CD4-positive, alpha-beta T cell treated with Interleukin-17A for 4 hours (primary cell): Measurements from ENCODE around the gene TEKT4.
"Not testable (repeated sequence)": the region's sequence is repeated elsewhere in the genome, so short reads cannot be mapped to it uniquely, and the experiment has no call there.

Experiments used
- DNase-seq: peaks from one replicate; pipeline ENCODE4 v3.0.0-alpha.2; 2020; ENCODE audit warnings: mixed read lengths

TEKT4 gene, protein sequence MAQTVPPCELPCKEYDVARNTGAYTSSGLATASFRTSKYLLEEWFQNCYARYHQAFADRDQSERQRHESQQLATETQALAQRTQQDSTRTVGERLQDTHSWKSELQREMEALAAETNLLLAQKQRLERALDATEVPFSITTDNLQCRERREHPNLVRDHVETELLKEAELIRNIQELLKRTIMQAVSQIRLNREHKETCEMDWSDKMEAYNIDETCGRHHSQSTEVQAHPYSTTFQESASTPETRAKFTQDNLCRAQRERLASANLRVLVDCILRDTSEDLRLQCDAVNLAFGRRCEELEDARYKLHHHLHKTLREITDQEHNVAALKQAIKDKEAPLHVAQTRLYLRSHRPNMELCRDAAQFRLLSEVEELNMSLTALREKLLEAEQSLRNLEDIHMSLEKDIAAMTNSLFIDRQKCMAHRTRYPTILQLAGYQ

DNA sequence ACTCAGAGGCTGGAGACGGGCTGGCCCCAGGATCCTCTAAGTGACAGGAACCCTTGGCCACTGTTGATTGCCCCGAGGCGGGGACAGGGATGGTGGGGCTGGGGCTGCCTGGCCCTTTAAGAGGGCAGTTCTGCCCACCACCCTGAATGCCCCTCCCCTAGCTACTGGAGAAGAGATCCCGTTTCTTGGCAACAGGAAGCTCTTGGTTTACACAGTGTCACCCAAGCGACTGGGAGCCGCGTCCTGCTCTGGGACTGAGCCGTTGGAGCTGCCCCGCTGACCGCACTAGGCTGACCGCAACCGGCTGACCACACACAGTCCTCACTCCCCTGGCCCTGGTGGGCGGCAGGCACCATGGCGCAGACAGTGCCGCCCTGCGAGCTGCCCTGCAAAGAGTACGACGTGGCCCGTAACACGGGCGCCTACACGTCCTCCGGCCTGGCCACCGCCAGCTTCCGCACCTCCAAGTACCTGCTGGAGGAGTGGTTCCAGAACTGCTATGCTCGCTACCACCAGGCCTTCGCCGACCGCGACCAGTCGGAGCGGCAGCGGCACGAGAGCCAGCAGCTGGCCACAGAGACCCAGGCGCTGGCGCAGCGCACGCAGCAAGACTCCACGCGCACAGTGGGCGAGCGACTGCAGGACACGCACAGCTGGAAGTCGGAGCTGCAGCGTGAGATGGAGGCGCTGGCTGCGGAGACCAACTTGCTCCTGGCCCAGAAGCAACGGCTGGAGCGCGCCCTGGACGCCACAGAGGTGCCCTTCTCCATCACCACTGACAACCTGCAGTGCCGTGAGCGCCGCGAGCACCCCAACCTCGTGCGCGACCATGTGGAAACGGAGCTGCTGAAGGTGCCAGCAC is at the start of gene TEKT4:
Gene TEKT4 (plus strand): TSS at position 205 of the 862 bp plus-strand sequence. CDS start 150 bp downstream, at position 355.
- no peak for DNase-seq

DNA sequence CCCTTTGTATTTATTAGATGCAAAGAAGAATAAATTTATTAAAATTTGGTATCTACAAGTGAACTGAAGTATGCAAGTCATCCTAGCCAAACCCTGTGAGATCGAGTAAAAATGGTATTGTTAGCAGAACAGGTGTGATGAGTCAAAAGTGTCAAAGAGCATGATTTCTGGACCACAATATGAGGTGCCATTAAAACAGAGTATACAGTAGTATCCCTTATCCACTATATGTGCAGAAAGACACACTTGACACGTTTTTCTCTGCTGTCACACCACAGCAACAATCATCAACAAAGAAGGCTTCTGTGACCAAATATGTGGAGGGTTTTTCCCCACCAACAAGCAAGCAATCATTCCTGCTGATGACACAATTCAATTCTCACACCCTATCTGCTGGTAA is 32.0 kb upstream of the TEKT4 start:
- DNase-seq: not testable (repeated sequence)

DNA sequence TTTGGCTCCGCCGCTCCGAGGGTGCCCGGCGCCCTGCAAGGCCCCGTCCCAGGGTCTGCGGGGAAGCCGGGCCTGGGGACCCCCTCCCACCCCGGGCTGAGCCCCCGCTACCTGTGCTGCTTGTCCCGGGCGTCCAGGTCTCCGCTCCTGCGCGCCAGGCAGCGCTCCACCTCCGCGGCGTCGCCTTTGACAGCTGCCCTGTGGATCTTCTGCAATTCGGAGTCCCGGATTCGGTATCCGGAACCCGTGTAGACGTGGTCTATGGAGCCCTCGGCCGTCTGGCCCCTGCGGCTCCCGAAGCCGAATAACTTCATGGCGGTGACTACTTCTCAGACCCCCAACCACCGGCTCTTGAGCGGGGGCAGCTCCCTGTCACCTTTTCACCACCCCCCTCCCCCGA is 14.4 kb upstream of the TEKT4 start:
- DNase-seq: not testable (repeated sequence)

DNA sequence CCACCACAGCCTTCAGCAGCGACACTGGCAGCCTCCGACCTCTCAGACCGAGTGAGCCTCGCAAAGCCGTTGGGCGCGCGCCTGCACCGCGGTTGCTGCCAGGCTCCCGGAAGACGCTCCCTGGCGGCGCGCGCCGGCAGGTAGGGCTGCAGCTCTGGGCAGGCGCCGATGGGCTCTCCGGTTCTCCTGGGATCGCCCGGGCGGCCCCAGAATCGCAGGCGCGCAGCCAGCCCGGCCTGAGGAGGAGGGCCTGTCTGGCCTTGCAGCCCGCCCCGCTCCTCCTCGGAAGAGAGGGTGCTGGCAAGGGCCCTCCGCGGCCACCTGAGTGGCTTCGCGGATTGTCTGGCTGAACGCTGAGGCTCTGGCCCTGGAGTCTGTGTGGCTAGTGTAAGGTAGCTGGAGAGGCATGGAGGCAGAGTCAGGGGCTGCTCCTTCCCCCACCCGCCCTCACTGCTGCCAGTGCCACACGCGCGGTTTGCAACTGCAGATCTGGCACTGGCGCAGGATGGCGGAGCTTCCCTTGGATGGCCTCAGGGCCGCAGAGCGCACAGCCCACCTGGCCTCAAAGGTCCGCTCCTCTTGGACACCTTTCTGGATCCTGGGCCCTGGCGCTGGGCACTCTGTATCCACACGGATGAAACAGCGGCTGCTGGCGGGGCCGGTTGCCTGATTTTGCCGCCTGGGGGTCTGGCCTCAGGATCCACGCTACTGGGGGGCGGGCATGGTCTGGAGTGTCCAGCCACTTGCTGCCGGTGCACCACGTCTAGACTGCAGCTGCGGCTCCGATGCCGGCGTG is 13.7 kb upstream of the TEKT4 start:
- DNase-seq: not testable (repeated sequence)

DNA sequence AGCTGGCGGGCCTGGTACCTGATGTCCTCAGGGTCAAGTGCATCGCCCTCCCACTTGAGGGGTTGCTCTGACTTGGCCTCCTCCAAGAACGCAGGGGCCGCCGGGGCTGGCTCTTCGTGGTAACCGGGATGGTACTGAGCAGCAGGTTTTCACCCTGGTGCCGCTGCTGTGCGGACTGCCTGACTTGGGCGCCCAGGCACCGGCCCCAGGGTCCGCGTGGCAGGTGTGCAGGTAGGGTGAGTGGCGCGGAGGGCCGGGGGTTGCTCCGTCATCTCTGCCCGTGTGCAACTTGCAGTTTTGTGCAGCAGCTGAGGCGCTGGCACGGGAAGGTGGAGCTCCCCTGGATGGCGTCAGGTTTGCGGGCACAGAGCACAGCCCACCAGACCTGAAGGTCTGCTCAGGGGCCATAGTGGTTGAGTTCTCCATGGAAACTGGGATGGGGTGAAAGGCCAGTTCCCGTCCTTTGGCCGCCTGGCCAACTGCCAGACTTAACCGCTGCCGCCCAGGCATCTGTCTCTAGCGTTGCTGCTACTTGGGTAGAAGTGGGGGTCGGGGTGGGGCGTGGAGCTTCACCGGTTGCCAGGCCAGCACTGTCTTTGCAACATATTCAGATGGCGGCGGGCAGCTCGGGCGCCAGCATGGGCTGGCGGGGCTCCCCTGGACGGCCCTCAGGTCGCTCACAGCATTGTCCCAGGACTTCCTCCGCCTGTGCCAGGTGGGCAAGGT is 12.9 kb upstream of the TEKT4 start:
- DNase-seq: not testable (repeated sequence)

DNA sequence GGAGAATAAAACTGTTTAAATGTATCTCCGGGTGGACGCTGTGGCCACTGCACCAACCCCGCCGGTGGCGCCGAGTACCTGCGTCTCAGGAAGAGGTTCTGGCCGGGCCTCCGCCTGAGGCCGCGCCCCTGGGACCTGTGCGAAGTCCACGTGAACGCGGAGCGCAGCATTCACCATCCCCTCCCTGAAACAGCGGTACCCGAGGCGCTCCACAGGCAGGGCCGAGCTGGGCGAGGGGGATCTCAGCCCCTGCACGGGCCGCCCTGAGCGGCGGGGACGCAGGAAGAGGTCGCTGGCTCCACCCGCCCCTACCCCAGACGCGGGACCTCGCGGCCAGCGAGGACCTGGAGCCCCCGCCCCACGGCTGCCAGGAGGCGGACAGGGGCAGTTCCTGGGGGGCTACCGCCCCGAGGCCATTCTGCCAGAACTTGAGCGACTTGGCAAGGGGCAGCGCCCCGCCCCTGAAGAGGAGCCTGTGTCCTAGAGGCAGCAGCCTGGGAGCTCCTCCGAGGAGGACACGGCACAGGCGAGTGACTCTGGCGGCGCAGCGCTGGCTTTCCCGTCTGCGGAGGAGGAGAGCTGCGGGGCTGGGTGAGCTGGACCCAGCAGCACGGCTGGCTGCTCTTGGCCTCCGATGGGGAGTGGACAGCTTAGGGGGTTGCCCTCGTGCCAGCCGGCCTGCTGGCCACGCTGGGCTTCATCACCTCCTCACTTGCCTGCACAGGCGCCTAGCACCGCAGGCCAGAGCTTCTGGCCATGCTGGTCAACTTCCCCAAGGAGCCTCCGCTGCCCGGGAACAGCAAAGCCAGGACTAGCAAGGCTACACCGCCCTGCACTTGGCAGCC is 9.7 kb upstream of the TEKT4 start:
- no peak for DNase-seq

DNA sequence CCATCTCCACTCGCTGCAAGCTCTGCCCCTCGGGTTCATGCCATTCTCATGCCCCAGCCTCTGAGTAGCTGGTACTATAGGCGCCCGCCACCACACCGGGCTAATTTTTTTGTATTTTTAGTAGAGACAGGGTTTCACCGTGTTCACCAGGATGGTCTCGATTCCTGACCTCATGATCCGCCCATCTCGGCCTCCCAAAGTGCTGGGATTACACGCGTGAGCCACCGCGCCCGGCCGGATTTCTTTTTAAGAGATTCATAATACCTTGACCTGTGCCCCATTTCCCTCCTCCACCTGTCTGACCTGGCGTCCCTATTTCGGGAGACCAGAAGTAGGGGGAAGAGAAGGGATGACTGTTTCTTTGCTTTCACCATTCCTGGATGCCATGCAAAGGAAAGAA is 8.3 kb upstream of the TEKT4 start:
- DNase-seq: not testable (repeated sequence)

DNA sequence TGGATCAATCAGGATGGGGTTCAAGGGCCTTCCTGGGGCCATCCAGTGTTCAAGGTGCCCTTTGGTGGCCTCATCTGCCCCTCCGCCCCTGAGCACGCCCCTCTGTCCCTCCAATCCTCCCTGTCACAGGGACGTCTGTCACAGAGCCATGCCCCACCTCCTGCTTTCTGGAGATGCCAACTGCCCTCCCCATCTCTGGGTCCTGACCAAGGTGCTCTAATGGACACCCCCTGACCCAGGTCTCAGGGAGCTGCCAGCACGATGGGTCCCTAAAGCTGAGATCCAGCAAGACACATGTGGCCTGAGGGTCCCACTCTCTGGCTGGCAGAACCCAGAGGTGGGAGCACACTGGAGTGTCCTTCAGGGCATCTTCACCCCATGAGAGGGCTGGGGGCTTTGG is 2.1 kb upstream of the TEKT4 start:
- DNase-seq: no peak

DNA sequence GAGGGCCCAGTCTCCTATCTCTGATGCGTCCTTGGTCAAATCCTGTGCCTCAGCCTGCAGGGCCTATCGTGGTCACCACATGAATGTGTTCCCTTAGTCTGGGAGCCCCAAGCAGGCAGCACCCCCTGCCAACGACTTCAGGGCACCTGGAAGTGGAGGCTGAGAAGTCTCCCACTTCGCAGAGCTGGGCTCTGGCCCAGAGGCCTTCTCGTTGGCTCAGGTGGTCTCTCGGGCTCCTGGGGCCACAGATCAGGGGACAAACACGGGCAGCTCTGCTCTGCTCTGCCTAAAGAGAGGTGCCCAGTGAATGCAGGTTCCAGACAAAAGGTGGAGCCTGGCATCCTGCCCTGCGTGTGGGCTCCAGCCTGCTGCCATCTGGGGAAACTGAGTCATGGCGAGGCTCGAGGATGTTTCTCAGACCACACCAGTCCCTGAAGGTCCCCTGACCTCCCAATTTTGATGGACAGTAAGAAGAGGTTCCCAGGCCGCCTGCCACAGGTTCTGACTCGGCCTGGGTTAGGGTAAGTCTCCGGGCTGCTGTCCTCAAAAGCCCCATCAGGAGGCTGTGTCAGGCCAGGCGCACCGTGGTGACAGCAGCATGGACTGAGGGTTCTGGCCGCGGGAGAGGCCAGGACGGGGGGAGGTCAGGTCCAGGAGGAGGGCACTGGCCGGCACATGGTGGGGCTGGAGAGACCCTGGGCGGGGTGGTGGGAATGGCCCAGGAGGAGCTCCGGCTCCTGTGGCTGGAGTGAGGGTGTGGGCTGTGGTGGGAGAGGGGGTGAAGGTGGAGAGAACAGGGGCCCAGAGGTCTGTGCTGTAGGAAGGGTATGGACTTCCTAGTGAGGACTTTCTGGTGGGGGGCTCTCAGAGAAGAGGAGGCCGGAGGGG is 1.4 kb upstream of the TEKT4 start:
- DNase-seq: no peak

DNA sequence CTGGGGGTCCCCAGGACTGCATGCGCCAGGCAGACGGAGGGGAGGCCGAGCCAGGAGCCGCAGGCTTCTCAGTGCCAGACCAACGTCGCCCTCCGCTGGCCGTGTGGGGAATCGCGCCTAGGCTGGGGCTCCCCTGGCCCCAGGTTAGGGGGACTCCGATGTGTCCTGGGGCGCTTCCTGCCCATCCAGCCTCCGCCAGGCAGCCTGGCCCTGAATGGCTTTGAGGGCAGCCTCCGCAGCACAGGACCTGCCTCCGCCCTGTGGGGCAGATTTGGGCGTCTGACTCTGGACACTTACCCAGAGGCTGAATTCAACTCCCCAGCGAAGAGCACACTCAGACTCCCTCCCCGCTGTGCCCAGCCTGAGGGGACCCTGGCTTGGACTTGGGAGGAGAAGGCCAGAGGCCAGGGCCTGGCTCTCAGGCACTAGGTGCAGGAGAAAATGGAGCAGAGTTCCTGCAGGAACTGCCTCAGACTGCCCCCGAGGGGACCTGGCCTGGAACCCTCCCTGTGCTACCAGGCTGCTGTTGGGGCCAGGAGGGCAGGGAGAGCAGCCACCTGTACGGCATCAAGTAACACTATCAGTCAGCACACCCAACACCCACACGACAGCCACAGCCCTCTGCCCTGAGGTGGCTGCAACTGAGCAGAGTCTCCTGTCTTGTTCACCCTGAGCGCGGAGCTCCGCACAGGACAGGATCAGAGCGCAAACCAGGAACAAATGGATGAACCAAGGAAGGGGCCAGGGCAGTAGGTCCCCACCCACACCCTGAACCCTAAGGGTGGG is 597 bp upstream of the TEKT4 start:
- DNase-seq: no peak

DNA sequence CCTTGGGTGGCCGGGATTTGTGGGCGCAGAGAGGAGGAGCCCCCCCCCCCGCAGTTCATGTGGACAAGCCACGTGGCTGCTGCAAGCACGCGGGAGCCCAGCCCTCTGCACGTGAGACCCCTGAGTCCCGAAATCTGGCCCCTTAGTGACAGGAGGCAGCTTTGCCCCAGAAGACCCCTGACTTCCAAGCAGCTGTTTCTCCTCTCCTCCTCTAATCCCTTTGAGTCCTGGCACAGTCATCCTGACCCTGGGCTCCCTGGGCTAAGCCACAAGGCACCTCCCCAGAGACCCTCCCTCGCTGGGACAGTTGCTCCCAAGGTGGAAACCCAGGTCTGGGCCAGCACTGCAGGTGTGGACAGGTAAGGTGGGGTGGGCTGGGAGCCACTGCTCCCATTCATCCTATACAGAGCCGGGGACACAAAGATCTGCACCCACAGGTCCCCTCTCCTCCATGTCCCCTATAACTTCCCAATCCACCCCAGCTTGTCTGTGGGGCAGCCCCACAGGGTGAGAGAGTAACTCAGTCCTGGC is 923 bp downstream of the TEKT4 start:
- no peak for DNase-seq

DNA sequence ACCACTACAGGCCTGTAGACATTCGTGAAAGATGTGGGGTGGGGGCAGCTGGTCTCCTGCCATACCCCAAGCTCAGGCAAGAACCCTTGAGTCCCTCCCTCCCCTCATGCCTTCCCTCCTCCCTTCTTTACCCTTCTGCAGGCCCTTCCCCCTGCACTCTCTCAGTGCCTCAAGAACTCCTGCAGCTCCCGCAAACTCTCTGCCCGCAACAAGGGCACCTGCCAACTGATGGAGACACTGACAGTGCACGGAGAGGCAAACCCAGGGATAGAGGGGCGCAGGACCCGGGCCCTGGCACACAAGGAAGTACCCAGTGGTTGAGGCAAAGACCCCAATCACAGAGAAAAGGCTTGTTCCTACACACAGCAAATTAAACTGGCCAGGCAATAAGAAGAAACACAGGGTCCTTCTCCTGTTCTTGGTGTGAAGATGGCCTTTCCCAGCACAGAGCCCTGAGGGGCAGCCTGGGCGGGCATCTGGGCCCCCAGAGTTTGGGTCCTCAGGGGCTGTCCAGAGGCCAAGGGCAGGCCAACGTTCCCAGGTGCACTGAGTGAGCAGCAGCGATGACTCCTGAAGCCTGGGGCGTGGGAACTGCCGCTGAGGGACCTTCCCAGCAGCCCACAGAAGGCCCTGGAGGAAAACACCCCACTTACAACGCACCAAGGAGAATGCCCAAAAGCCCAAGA is 1.6 kb downstream of the TEKT4 start:
- DNase-seq: no peak

DNA sequence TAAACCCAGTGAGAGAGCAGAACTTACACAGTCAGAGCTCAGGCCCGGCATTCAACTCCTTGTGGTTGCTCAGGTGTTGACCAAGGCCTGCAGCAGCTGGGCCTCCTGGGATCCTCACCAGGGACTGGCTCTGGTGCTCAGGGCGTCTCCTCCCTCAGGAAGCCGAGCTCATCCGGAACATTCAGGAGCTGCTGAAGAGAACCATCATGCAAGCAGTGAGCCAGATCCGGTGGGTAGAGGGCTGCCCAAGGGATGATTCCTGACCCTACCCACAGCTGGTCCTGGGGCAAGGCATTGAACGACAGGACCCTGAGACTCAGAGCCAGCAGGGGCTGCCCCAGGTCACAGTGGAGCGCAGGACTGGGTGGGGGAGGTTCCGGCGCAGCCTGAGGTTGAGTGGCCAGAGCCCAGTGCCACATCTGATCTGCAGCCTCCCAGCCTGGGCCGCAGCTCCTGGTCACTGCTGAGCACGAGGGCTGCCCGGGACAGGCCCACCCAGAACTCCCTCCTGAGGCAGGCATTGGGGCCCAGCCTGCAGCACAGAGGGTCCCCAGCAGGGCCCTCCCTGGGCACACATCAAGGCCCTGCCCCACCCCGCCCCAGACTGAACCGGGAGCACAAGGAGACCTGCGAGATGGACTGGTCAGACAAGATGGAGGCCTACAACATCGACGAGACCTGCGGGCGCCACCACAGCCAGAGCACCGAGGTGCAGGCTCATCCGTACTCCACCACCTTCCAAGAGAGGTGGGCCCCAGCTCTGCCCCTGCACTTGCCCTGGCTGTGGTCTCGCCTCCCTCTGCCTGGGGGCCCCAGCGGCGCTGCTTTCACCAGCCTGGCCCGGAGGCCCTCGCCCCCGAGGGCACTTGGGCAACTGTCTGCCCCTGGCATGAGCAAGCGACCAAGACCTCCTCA is 2.4 kb downstream of the TEKT4 start:
- DNase-seq: no peak

DNA sequence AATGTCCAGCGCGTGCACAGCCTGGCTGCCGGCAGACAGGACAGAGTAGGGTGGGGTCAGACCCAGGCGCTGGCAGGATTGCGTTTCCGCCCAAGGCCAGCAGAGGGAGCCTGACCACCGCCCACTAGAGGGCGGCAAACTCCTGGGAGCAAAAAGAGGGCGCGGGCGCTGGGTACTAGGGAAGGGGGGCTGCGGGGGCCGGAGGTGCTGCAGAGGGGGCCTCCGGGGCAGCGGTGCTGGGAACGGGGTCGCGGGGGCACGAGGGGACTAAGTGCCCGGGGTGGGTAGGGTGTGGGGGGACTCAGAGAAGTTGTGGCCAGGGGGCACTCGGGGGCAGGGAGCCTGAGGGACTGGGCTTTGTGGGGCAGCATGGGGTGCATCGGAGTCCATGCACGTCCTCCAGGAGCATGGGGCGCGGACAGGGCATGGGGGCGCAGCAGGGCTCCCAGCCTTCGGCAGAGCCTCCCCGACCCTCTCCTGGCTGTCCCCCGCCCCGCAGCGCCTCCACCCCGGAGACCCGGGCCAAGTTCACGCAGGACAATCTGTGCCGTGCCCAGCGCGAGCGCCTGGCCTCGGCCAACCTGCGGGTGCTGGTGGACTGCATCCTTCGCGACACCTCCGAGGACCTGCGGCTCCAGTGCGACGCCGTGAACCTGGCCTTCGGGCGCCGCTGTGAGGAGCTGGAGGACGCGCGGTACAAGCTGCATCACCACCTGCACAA is 3.2 kb downstream of the TEKT4 start:
- peak; percentile 60 for DNase-seq

DNA sequence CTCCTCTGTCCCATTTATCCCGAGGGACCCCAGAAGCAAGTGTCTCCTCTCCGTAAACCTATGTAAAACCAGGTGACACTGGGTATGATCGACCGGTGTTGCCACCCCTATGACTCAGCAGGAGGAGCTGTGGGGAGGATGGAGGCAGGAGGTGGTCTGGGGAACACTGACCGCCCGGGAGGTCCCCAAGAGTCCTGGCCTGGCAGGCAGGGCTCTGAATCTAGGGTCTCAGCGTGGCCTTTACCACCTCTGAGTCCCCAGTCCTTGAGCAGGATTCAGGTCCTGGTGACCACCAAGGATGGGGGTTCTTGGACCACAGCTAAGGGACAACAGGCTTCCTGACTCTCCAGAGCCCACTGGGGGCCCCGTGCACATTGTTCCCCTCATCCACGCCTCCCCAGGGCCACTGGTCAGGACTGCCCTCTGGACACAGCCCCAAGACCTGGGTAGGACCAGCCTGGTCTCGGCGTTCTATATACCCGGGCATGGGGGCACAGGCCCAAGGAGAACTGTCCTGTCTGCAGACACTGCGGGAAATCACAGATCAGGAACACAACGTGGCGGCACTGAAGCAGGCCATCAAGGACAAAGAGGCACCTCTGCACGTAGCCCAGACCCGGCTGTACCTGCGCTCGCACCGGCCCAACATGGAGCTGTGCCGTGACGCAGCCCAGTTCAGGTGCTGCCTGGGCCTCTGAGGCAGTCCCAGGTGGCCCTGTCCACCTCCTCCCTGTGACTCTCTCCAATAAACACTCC is 4.0 kb downstream of the TEKT4 start:
- no peak for DNase-seq
